Activated T-cell treated with anti-CD3 and anti-CD28 coated beads for 1 hour (primary cell): ENCODE measurements around the gene FMN2.
"Not testable (repeated sequence)": the region's sequence is repeated elsewhere in the genome, so short reads cannot be mapped to it uniquely, and the experiment has no call there.

ENCODE experiments used
- DNase-seq: peaks from one replicate; pipeline ENCODE4 v3.0.0-alpha.2; 2020; ENCODE audit warnings: low read depth

Gene FMN2

DNA sequence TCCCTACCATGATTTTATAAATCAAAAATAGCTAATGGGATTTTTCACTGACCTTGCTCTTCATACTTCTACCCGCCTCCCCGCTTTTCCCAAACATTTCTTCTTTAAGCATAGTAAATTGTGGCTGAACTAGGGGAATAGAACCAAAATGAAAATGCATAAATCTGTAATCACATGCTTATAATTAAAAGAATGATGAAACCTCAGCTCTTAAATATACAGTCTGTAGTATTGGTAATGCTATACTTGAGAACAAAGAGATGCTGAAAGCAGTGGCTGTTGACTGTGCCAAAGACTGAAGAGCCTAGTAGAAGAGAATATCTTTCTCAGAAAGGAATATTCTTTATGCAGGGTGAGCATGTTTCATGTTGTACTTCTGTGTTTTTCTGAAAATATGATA, 271.1 kb downstream of the FMN2 start:
- DNase-seq, result no peak

DNA sequence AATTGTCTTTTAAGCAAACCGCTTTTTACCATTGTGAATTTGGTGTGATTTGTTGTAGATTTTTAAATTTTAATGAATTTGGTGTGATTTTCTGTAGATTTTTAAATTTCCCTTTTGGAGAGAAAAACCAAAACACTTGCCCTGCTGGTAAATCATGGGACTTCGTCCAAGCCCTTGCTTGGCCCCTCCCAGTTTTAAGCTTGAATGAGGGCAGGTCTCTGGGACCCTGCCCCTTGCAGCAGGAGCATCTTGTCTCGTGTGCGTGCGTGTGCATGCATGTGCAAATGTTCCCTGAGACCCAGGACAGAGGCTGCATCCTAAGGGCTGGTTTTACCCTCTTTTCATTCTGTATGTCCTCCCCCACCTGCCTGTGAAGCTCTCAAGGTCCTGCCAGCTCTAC, 271.6 kb downstream of the FMN2 start:
- no peak for DNase-seq

DNA sequence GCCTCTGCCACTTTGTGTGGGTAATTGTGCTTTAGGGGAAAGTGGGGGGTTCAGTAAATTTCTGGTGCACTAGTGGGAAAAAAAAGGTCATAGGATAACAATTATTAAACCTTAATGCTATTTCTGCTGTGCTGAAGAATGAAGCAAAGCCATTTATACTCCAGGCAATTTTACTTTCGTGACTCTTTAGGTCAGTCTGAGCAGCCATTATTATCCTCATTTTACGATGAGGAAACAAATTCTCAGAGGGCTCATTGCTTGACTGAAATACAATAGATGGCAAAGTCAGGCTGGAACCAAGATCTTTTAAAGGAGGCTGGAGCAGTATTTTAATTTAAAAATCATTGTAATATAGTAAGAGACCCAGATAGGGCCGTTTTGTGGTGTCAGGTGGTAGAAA, 272.2 kb downstream of the FMN2 start:
- no peak for DNase-seq

DNA sequence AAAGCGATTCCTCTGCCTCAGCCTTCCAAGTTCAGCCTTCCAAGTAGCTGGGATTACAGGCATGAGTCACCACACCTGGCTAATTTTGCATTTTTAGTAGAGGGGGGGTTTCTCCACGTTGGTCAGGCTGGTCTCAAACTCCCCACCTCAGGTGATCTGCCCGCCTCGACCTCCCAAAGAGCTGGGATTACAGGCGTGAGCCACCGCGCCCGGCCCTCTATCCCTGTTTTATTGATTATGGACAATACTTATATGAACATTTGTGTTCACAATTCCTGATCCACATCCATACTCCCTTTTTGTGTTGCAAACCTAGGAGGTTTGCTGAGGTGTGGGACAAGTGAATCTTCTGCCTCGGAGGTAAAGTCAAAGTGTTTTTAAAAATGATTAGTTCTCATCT, 275.0 kb downstream of the FMN2 start:
- DNase-seq, result no peak

DNA sequence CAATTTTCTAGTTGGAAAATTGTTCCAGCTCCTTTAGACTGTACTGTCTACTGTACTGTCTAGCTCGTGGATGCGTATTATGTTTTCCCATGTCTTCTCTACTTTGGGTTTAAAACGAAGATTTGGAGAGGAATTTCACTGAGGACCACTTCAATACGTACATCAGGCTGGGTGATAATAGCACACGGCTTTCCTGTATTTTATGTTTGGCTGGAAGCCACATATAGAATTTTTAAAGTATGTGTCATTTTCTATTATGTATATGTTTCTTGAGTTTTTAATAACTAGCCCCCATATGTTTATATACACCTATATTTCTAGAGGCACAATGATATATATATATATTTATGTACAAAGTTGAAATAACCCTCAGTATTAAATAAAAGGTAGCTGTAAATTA, 293.9 kb downstream of the FMN2 start:
- no peak for DNase-seq

DNA sequence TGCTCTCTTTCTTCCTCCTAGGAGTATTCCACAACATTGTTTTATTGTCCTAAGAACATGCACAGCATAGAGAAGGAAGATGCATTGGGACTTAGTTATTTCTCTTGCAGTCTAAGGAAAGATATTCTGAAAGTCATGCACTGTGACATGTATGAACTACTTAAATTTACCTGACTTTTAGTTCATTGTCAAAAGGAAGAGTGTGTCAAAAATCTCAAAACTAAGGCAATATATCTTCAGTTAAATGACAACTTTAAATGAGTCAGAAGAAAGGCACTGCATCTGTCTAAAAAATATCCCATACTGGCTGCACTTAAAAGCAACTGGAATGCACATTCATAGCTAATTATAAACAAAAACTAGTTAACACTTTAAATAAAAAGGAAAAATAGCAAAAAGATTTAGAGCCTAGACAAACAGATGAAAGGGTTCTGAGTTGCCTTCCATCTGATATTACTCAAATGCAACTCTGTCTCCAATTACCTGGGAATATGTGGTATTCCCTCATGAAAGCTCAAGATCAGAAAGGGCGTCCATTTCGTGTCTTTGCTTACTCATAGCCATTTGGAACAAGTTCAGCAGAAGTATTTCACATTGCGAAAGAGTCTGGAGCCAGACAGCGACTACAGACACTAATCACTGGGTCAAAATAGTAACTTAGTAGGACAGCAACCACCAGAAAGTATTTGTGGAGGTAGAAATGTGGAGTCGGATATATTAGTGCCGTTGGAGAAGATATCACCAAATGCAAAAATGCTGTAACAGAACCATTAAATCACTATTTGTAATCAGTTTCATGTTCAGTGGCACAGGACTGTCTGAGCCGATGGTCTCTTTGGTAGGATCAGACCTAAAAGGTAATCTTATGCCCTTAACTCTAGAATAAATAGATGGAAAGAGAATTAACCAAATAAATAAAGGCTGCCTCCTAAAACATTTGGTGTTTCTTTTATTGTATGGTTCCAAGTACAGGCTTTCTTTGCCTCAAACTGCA, 294.6 kb downstream of the FMN2 start:
- DNase-seq, result no peak

DNA sequence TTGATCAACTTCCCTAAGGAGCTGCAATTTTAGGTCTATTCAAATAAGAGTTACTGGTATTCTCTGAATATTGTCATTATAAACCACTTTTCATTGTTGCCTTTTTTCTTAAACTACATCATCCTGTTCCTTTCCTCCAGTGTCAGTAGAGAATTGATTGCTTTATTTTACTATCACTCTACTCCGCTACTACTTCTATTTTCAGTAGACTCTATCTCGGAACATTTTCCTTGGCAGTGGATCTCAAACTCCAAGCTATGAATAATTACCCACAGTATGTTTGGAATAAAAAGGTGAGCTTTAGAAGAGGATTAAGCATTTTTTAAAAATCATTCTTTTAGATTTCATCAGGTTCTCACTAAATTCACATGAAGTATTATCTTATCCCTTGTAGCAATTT, 295.4 kb downstream of the FMN2 start:
- no peak for DNase-seq

DNA sequence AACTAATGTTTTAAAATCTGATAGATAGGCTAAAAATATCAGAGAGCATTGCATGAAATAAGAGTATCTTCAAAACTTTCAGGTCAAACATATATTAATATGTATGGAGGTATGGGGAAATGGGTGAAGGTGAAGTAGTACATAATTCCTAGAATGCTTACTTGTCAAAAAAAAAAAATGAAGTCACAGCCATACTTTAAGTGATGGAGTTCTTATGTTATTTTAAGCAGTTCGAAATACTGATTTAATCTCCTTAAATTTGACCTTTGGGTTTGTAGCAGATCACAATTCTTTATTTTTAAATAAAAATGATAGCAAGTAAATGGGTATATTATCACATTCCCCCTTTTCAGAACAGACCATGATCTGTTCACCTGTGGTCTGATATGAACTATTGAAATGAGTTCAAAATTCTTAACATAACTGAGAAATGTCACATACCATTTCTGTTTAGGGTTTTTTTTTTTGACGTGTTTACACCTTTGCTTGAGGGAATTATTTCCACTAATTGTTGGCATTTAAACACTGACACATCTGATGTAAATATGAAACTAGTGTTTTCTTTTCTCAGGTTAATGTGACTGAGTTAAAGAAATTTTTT, 300.1 kb downstream of the FMN2 start:
- DNase-seq, result no peak

DNA sequence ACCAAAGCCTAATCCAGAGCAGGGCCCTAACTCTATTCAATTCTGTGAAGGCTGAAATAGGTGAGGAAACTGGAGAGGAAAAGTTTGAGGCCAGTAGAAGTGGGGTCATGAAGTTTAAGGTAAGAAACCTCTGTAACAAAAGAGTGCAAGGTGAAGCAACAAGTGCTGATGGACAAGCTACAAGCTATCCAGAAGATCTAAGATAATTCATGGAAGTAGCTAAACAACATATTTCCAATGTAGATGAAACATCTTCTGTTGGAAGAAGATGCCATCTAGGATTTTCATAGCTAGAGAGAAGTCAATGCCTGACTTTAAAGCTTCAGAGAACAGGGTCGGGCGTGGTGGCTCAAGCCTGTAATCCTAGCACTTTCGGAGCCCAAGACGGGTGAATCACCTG, 302.7 kb downstream of the FMN2 start:
- no peak for DNase-seq

DNA sequence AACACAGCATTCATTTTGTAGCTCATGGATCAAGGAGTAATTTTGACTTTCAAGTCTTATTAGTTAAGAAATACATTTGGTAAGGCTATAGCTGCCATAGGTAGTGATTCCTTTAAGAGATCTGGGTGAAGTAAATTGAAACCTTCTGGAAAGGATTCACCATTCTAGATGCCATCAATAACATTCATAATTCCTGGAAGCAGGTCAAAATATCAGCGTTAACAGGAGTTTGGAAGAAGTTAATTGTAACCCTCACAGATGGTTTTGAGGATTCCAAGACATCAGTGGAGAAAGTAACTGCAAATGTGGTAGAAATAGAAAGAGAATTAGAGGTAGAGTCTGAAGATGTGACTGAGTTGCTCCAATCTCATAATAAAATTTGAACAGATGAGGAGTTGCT, 303.7 kb downstream of the FMN2 start:
- no peak for DNase-seq

DNA sequence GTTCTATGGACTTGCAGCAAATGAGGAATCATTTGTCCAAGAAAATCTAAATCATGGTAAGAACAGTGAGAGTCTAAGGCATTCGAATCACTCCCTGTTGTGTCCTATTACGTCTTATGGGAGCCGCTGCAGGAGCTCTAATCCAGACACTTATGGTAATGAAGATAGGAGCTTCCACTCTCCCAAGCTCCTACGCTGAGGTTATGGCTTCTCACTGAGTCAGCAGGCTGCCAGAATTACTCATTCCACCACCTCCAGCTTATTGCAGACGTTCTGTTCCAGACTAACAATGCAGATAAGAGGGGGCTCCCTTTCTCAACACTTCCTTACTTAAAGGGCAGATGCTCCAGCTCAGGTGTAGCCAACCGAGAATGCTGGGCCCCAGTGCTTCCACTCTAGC, 307.7 kb downstream of the FMN2 start:
- DNase-seq, result no peak

DNA sequence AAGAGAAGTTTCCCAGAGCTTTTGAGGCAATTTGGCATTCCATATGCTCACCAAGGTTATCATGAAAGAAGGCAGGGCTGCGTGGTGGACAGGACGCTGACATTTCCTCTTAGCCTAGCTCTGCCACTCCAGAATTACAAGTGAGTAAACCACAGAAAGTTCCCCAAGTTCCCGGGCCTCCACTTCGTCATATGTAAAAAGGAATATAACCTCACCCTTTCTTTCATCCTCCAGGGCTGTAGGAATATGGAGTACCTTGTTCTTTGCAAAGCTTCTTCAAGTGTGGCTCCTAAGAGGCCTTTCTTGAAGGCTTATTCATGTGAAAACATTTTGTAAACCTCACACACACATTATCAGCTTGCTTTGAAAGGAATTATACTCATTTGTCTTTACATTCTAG, 310.0 kb downstream of the FMN2 start:
- no peak for DNase-seq

DNA sequence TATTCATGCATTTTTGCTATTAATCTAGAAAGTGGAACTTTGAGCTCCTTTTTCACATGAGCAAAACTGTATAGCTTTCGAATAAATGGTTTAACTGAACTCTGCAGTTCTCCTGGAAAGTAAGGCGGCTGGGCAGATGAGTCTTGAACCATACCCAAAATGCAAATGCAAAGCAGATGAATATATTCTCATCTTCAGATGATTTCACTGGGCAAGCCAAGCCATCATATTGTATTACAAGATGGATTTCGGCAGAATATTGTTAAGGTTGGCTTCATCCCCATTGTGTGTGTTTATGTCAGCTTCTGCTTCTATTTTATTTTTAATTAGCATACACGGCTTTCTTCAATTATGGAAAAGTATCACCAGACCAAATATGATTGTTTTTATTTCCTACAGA, 310.6 kb downstream of the FMN2 start:
- no peak for DNase-seq

DNA sequence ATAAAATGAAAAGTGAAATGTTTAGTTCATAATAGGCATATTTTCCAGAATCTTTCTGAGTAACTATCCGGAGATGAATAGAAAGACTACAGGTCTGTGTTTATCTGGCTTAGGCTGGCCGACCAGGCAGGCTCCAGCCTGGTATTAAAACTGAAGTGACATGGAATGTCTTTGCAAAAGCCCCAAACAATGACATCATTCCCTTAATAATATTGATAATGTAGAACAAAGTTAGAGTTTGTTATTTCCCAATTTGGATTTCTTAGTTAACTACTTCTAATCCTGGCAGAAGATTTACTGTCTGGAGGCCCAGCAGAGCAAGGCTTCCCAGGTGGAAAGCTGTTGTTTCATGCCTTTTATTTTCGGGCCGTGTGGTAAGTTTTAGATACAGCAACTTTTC, 312.6 kb downstream of the FMN2 start:
- no peak for DNase-seq

DNA sequence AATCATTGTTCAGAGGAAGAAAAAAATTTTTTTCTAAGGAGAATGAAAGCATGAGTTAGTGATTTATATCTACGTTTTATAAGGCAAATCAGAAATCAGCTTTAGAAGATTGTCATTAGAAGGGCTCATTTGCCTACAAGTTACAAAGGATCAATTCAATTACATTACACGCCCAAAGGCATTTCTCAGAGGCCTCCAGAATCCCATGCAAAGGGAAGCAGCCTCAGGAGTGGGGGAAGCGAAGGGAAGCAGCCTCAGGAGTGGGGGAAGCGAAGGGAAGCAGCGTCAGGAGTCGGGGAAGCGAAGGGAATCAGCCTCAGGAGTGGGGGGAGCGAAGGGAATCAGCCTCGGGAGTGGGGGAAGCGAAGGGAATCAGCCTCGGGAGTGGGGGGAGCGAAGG, 314.1 kb downstream of the FMN2 start:
- DNase-seq, result no peak

DNA sequence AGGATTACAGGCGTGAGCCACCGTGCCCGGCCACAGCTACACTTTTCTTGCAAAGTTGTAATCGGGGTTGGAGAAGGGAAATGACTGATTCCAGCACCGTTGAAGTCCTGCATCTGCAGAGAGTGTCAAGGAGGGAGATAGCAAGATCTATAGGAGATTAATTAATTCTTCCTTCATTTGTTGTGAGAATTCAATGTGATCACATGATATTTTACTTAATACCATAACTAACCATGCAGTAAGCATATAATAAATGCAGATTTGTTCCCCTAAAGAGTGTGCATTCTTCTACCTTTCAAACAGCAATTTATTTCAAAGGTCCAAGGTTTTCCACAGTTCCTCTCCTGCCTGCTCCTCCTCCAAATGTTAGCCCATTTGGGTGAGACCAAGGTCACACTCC, 315.7 kb downstream of the FMN2 start:
- no peak for DNase-seq

DNA sequence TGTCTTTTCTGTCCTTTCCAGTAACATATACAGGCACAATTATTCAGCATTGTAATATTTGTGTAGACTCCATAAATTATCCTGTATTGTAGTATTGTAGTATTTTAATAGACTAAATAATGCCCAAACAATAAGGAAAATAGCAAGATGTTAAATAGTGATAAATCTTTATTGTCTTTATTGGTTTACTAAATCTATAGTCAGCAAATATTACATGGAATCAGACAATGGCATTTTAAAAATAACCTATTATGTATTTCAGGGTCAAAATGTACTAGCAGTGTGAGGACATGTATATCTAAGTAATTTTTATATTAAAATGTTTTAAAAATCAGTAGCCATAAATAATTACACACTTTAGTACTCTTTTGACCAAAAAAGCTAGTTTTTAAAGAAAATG, 317.9 kb downstream of the FMN2 start:
- DNase-seq, result no peak

DNA sequence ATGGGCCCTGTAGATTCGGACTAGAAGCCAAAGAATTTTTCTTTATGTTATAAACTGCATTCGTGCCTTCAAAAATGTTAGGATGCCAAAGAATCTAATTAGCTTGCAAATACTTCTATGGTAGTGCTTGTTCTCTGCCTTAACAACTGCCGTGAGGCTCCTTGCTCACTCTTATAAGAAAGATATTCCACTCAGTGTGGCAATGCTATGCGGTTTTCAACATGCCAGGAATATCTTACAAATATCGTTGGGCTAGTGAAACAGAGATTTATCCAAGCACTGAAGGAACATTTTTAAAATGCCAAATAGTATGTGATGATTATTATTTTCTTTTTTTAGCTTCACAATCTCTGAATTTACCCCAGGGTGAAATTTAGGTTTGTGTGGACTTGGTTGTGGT, 322.0 kb downstream of the FMN2 start:
- DNase-seq, result no peak

DNA sequence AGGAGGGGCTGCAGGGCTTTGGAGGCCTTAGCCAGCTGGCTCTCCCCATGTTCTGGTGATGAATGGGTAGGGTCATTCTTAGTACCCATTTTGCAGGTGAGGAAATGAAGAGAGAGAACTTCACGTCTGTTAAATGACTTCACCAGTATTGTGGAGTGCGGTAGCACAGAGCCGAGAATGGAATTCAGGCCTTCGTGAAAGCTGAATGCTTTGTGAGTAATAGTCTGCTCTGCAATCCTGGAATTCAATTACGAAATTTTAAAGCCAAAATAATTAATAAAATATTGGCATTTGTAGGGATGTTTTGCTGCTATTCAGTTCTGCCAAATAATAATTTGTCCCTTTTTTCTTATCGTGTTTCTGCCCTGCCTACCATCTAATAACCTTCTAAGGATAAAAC, 322.6 kb downstream of the FMN2 start:
- DNase-seq, result no peak

DNA sequence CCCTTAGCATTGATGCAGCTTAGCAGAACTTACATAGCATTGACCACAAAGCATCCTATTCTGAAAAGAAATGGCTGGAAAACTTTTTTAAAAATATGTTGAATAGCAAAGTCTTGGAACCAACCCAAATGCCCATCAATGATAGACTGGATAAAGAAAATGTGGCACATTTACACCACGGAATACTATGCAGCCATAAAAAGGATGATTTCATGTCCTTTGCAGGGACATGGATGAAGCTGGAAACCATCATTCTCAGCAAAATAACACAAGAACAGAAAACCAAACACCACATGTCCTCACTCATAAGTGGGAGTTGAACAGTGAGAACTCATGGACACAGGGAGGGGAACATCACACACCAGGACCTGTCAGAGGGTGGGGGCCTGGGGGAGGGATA, 323.3 kb downstream of the FMN2 start:
- DNase-seq, result not testable (repeated sequence)

DNA sequence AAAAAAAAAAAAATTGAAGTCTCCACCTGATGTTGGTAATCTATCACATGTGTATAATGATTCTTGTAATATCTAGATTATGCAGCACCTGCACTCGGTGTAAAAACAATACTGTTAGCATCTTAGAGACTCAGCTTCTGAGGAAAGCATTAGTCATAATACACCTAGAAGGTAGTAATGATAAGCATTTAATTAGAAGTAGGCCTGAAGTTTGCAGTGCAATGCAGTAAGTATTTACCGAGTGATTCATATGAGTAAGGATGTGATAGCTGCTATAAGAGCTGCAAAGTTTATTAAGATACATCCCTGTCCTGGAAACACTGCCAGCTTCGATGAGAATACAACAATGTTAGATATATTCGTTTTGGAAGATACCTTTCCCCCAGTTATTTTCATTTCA, 323.8 kb downstream of the FMN2 start:
- DNase-seq, result no peak

DNA sequence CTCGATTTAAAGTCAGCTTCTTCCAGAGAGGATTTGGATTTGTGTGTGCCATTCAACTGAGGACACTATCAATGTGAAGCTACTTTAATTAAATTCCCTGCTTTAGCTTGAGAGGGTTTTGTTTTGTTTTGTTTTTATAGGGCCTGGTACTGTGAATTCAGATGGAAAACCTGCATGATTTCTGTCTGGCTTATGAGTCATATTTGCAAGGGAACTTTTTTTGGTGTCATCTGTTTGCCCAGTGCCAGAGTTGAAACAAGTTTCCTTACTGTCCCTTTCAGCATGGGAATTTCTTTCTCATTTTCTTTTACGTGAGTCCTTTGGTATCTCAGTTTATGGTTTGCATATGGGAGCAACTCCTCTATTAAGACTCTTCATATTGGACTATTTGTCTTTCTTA, 325.6 kb downstream of the FMN2 start:
- no peak for DNase-seq

DNA sequence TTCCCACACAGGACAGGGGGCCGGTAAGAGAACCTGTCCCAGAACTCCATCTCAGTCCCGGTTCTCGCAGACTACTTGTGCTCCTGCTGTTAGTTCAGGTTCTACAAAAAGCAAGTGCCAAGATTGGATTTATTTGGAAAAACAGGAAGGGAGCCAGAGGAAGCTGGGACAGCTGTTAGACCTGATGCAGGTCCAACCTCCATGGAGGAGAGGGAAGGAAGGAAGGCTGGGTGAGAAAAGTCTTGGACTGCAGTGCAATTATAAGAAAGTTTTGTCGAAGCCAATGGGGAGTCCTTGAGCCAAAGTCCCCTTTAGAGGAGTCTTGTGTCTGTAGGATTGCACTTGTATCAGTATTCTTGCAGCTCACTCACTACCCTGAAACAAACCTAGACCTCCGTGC, 329.1 kb downstream of the FMN2 start:
- no peak for DNase-seq
